ENCODE results near the gene CNTNAP4. TPM values are rescaled to one million over a fixed set of nuclear protein-coding genes. Genes with fewer than 3 reads are reported as not detected.

CNTNAP4 gene
- total and polyA plus RNA-seq, 2 experiments from 2014 or later = 0.64 to 1.1 TPM

- Histone ChIP-seq H3K27me3 (no peaks in the 10 kb centered on the region), H3K4me2 (no peak overlapping the region), H3K27ac (no peak overlapping the region), H3K4me1 (ENCODE audit: insufficient read depth) (peaks cover 14% of the 10 kb centered on the region), H2AFZ (no peak overlapping the region), H3K4me3 (no peak overlapping the region), H3K36me3 (replicated peaks; ENCODE audit: insufficient read depth, low read depth) (no peaks in the 10 kb centered on the region), H3K79me2 (no peaks in the 10 kb centered on the region), H4K20me1 (ENCODE audit: insufficient read depth, poor library complexity, severe bottlenecking) (no peaks in the 10 kb centered on the region), H3K9me3 (ENCODE audit: low read depth) (no peaks in the 10 kb centered on the region), H3K9me2 (replicated peaks; ENCODE audit: insufficient read depth) (no peaks in the 10 kb centered on the region)
- WGBS (ENCODE audit: low lambda C conversion rate, missing lambda C conversion rate) = 90% methylated on average over 3 of the region's 3 CpGs
- no peak for DNase-seq (ENCODE audit: low spot score)
- no peak for TF ChIP-seq CTCF (IDR thresholded peaks at IDR 0.05; ENCODE audit: poor library complexity)
- TF ChIP-seq EZH2 (IDR thresholded peaks at IDR 0.05; ENCODE audit: borderline replicate concordance) = no peak
- no peak for TF ChIP-seq EZH2phosphoT487 (IDR thresholded peaks at IDR 0.05; ENCODE audit: low read depth, severe bottlenecking, unreplicated experiment)
Observed at GRCh38 chr16:76539609-76540008, 262.4 kb downstream of the CNTNAP4 start.

GRCh38 chr16:76541070-76541469, 263.9 kb downstream of the CNTNAP4 start:
- Histone ChIP-seq H4K20me1 (ENCODE audit: insufficient read depth, poor library complexity, severe bottlenecking) (no peaks in the 10 kb centered on the region), H3K27ac (no peak overlapping the region), H2AFZ (no peak overlapping the region), H3K4me3 (no peak overlapping the region), H3K36me3 (replicated peaks; ENCODE audit: insufficient read depth, low read depth) (no peaks in the 10 kb centered on the region), H3K9me2 (replicated peaks; ENCODE audit: insufficient read depth) (no peaks in the 10 kb centered on the region), H3K9me3 (ENCODE audit: low read depth) (no peaks in the 10 kb centered on the region), H3K4me2 (no peak overlapping the region), H3K79me2 (no peaks in the 10 kb centered on the region), H3K4me1 (ENCODE audit: insufficient read depth) (peaks cover 14% of the 10 kb centered on the region), H3K27me3 (no peaks in the 10 kb centered on the region)
- no peak for DNase-seq (ENCODE audit: low spot score)
- 51% methylated on average over 1 of the region's 1 CpG for WGBS (ENCODE audit: low lambda C conversion rate, missing lambda C conversion rate)
- TF ChIP-seq EZH2phosphoT487 (IDR thresholded peaks at IDR 0.05; ENCODE audit: low read depth, severe bottlenecking, unreplicated experiment) = no peak
- no peak for TF ChIP-seq CTCF (IDR thresholded peaks at IDR 0.05; ENCODE audit: poor library complexity)
- no peak for TF ChIP-seq EZH2 (IDR thresholded peaks at IDR 0.05; ENCODE audit: borderline replicate concordance)

GRCh38 chr16:76565542-76565941, 288.3 kb downstream of the CNTNAP4 start:
- DNase-seq (ENCODE audit: low spot score) = no peak
- Histone ChIP-seq H3K4me2 (no peak overlapping the region), H3K27ac (no peak overlapping the region), H3K79me2 (no peaks in the 10 kb centered on the region), H4K20me1 (ENCODE audit: insufficient read depth, poor library complexity, severe bottlenecking) (no peaks in the 10 kb centered on the region), H3K36me3 (replicated peaks; ENCODE audit: insufficient read depth, low read depth) (no peaks in the 10 kb centered on the region), H3K27me3 (no peaks in the 10 kb centered on the region), H3K4me3 (no peak overlapping the region), H3K9me3 (ENCODE audit: low read depth) (no peaks in the 10 kb centered on the region), H2AFZ (no peak overlapping the region), H3K4me1 (ENCODE audit: insufficient read depth) (no peaks in the 10 kb centered on the region), H3K9me2 (replicated peaks; ENCODE audit: insufficient read depth) (no peaks in the 10 kb centered on the region)
- TF ChIP-seq CTCF (IDR thresholded peaks at IDR 0.05; ENCODE audit: poor library complexity) (no peak), EZH2phosphoT487 (IDR thresholded peaks at IDR 0.05; ENCODE audit: low read depth, severe bottlenecking, unreplicated experiment) (no peak), EZH2 (IDR thresholded peaks at IDR 0.05; ENCODE audit: borderline replicate concordance) (no peak)
- WGBS (ENCODE audit: low lambda C conversion rate, missing lambda C conversion rate) = 93% methylated on average over 2 of the region's 2 CpGs

- DNase-seq (ENCODE audit: low spot score) = no peak
- no peaks in the 10 kb centered on the region for H3K9me3 ChIP-seq (ENCODE audit: low read depth)
- no peak for TF ChIP-seq CTCF (IDR thresholded peaks at IDR 0.05; ENCODE audit: poor library complexity)
- no peak for TF ChIP-seq EZH2 (IDR thresholded peaks at IDR 0.05; ENCODE audit: borderline replicate concordance)
- no peak for TF ChIP-seq EZH2phosphoT487 (IDR thresholded peaks at IDR 0.05; ENCODE audit: low read depth, severe bottlenecking, unreplicated experiment)
- H4K20me1 ChIP-seq (ENCODE audit: insufficient read depth, poor library complexity, severe bottlenecking) = no peaks in the 10 kb centered on the region
- no peak overlapping the region for H3K4me2 ChIP-seq
- H3K4me3 ChIP-seq = no peak overlapping the region
- no peak overlapping the region for H3K27ac ChIP-seq
- H3K36me3 ChIP-seq (replicated peaks; ENCODE audit: insufficient read depth, low read depth) = no peaks in the 10 kb centered on the region
- H2AFZ ChIP-seq = no peak overlapping the region
- 99% methylated on average over 3 of the region's 3 CpGs for WGBS (ENCODE audit: low lambda C conversion rate, missing lambda C conversion rate)
- no peaks in the 10 kb centered on the region for H3K79me2 ChIP-seq
- no peaks in the 10 kb centered on the region for H3K9me2 ChIP-seq (replicated peaks; ENCODE audit: insufficient read depth)
- no peaks in the 10 kb centered on the region for H3K27me3 ChIP-seq
- peaks cover 8% of the 10 kb centered on the region for H3K4me1 ChIP-seq (ENCODE audit: insufficient read depth)
Observed at GRCh38 chr16:76571755-76572154, 294.6 kb downstream of the CNTNAP4 start.
